A673 (cell line): ENCODE data around the gene HGD.

Experiments used
- CTCF ChIP-seq: fragments of 300-800, 200-600 bp; sonication (generic); conservative IDR thresholded peaks from 2 replicates; pipeline ENCODE4 v1.5.1; 2017; ENCODE audit warnings: low read depth, mild to moderate bottlenecking, antibody characterized with exemption, low read length, moderate library complexity, mixed read lengths
- EZH2 ChIP-seq: fragments of 200-600 bp; sonication (generic); IDR thresholded peaks from 2 replicates; pipeline ENCODE4 v1.6.1; 2017; ENCODE audit warnings: borderline replicate concordance, low read depth, mild to moderate bottlenecking, mixed read lengths, antibody characterized with exemption, low read length; ENCODE audit not compliant: poor library complexity, severe bottlenecking

DNA sequence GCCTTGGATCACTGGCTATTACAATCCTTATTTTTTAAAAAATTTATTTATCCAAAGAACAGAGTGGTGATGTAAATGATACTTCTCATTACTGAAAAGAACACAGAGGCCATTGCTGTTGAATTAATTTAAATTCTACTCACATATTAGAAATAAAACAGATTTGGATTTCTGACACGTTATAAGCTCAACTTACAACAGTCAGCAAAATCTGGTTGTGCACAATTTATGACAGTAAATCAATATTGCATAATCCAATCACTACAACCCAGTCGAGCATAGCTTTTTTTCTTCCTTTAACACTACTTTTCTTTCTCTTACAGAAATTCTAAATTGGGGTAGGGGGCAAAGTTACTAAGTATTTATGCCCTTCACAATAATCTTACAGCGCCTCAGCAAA lies 17.3 kb upstream of the HGD start:
- TF ChIP-seq EZH2 (no peak), CTCF (no peak)
